ENCODE measurements around the gene PHC2.

- TF ChIP-seq CTCF (IDR thresholded peaks at IDR 0.05), result no peak
- no peak for TF ChIP-seq EZH2phosphoT487 (IDR thresholded peaks at IDR 0.05)
- no peak for TF ChIP-seq EZH2 (IDR thresholded peaks at IDR 0.05)
Observed at GRCh38 chr1:33464552-33464951, 33.7 kb upstream of the PHC2 start.
